Stimulated activated CD4-positive, alpha-beta T cell treated with anti-CD3 and anti-CD28 coated beads, Interleukin-1b, Interleukin-23, amount 100 ng/mL, for 24 hours (primary cell): ENCODE data around the gene CSAD.
"Not testable (repeated sequence)": the region's sequence is repeated elsewhere in the genome, so short reads cannot be mapped to it uniquely, and the experiment has no call there.

Experiments
- DNase-seq, 4 experiments: peaks; one replicate each; pipeline ENCODE4 v3.0.0-alpha.2; 2020; ENCODE audit warnings: low read depth in 4 of 4, low spot score in 1 of 4

CSAD gene

GRCh38 chr12:53180931-53181645 lies 363 bp upstream of the CSAD start:
- peak; percentile 45 to 72 (median 60) for DNase-seq

DNA sequence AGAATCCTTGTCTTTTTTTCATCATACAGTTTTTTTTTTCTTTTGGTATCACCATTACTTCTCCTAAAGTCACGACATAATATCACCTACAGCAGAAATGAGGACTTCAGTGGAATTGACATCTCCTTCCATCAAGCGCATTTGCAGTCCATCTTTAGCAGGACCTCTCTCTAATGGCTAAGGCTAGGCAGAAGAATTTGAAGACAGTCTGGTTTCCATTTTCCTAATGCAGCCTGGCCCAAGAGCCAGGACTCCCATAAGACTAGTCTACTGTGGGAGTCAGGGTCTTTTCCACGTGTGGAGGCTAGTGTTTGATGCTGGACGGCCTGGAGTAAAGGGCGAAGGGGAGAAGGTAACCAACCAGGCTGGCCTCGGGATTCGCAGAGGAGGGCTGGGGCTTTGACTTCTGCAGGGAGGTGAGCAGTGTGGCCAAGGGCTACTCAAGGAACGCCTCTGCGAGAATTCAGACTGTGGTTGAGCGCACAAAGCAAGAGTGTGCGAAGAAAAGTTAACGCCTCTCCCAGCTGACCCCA lies 972 bp downstream of the CSAD start:
- DNase-seq: no peak

DNA sequence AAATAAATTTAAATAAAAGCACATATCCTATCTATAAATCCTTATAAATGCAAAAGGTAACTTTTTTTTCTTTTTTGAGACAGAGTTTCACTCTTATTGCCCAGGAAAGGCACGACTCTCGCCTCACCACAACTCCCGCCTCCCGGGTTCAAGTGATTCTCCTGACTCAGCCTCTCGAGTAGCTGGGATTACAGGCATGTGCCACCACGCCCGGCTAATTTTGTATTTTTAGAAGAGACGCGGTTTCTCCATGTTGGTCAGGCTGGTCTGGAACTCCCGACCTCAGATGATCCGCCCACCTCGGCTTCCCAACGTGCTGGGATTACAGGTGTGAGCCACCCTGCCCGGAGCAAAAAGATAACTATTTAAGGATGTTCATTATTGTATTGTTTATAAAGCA lies 1.9 kb downstream of the CSAD start:
- DNase-seq: not testable (repeated sequence)

DNA sequence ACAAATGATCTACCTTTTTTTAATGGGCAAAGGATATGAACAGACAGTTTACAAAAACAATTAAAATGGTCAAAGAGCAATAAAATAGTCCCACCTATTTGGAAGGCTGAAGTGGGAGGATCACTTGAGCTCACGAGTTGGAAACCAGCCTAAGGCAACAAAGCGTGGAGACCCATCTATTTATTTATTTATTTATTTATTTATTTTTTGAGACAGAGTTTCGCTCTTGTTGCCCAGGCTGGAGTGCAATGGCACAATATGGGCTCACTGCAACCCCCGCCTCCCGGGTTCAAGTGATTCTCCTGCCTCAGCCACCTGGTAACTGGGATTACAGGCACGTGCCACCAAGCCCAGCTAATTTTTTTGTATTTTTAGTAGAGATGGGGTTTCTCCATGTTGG lies 3.3 kb downstream of the CSAD start:
- not testable (repeated sequence) for DNase-seq

DNA sequence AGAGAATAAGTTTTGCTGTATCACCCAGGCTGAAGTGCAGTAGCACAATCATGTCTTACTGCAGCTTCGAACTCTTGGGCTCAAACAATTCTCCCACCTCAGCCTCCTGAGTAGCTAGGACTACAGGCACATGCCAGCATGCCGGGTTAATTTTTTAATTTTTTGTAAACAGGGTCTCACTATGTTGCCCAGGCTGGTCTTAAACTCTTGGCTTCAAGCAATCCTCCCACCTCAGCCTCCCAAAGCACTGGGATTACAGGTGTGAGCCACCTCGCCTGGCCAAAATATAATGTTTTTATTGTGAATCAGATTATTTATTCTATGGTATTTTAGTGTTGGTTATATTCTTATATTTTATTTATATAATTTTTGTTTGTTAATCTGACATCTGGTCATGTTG lies 4.0 kb downstream of the CSAD start:
- no peak for DNase-seq

- DNase-seq: no peak
Observed at GRCh38 chr12:53174881-53175491, 5.7 kb downstream of the CSAD start.

GRCh38 chr12:53173085-53173715 lies 7.5 kb downstream of the CSAD start:
- no peak for DNase-seq

DNA sequence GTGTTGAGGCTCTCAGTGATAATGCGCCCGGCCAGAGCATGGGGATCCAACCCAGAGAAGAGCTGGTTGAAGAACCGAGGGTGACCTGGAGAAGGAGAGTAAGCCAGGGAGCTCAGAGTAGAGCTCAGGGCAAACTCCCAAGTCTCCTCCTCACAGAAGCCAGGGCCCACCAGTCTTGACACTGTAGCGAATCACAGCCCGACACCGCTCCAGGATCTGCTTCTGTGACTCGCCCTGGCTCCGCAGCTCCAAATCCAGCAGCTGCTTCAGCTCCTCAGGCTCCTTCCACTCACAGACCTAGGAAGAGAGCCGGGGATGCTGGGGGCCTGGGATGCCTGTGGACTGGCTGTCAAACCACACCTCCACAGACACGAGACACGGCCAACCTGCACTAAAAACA lies 8.4 kb downstream of the CSAD start:
- DNase-seq: no peak

DNA sequence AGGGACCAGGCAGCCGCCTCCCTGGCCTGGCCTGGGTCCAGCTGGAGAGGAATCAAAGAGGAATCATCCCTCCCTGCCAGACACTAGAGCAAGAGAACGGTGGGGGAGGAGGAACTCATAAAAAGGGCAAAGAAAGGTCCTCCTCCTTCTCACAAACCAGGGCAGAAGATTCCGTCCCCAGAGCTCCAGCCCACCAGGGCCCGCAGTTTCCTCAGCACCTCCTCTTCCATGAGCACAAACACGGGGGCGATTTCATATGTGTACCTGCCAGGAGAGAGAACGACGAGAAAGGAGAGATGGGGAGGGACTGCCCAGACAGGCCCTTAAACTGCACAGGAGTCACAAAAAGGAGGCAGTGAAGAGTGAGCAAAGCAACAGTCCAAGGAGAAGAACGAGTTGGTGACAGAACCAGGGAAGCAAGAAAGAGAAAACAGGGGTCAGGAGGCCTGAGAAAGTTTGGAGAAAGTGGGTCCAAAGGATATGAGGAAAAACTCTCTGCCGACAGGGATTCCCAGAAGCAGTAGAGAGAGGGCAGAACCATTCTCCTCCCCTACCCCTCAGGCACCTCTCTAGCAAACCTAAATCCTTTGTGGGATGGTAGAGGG lies 8.9 kb downstream of the CSAD start:
- no peak for DNase-seq

- DNase-seq: no peak
Observed at GRCh38 chr12:53170876-53171724, 9.6 kb downstream of the CSAD start.

DNA sequence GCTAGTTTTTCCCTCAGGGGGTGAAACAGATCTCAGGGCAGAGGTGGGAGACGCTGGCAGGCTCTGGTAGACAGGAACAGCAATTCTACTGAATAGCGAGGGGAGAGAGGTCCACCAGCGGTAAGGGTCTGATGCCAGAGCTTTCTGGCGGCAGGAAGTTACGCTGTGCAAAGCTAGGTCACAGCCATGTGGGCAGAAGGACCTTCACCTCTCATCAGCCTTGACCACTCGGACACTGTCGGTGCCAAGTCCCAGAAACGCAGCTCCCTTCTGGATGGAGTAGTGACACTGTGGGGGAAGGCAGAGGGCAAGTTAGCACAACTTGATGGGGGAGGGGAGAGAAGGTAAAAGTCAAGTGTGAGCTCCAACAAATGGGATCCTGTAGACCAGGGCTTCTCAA lies 10.5 kb downstream of the CSAD start:
- no peak for DNase-seq

GRCh38 chr12:53169644-53170043 lies 11.1 kb downstream of the CSAD start:
- DNase-seq: no peak

GRCh38 chr12:53166837-53167236 lies 13.9 kb downstream of the CSAD start:
- DNase-seq: no peak

DNA sequence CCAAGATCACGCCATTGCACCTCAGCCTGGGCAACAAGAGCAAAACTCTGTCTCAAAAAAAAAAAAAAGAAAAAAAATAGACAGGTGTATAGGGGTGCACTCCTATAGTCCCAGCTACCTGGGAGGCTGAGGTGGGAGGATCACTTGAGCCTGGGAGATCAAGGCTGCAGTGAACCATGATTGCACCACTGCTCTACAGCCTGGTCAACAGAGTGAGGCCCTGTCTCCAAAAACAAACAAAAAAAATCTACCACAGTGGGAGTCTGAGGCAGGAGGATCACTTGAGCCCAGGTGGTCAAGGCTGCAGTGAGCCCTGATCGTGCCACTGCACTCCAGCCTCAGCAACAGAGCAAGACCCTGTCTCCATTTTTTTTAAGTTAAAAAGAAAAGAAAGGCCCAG lies 17.7 kb downstream of the CSAD start:
- not testable (repeated sequence) for DNase-seq

GRCh38 chr12:53161119-53161911 lies 19.4 kb downstream of the CSAD start:
- no peak for DNase-seq

- no peak for DNase-seq
Observed at GRCh38 chr12:53160673-53161072, 20.1 kb downstream of the CSAD start.

DNA sequence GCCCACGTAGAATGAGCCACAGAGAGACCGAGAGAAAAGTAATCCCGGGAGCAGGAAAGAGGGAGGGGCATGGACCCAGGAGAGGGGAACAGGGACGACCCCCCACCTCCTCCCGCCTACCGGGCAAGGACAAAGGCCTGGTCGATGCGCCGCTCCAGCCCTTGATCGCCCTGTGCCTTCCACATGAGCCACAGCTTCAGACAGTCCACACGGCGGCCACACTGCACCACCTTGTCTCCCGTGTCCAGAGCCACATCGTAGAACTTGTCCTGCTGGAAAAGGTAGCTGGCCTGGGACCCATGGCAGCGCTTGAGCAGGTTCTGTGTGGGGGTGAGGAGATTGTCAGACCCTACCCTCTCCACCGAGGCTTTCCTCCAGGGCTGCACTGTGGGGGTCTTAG lies 20.7 kb downstream of the CSAD start:
- no peak for DNase-seq

DNA sequence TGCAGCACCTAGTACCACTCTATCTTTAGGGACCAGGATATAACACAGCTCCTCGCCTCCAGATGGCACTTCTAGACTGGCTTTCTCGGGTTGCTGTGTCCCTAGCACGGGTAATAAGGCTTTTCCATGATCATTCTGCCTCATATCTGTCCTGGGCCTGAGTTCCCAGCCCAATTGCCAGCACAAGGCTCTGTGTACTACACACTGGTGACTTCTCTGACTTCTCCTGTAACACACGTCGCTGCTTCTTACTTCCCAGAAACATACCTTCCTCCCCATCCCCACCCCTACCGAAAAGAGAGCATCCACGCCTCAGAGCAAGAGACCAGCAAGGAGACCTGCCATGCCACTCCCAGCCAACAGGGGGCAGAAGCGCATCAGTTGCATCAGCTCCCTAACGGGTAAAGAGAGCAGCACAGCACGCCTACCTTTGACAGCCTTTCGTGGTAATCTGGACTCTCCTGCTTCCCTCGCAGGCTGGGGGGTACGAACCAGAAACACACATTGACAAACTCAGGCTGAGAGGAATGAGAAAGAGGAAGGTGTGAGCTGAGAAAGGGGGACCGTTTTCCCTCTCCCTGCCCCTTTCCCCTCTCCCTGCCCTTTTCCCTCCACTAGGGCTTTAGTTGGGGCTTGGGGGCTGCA lies 21.4 kb downstream of the CSAD start:
- peak; percentile 76 to 86 (median 82) for DNase-seq

GRCh38 chr12:53152390-53152789 lies 28.3 kb downstream of the CSAD start:
- DNase-seq: no peak

- no peak for DNase-seq
Observed at GRCh38 chr12:53151039-53151438, 29.7 kb downstream of the CSAD start.
